ENCODE data around the gene DBR1.

GRCh38 chr3:138213398-138214085 is 38.8 kb upstream of the DBR1 start:
- TF ChIP-seq POLR2A (IDR thresholded peaks at IDR 0.05) = no peak
- TF ChIP-seq CTCF (IDR thresholded peaks at IDR 0.05) = no peak
- no peak for TF ChIP-seq EP300 (IDR thresholded peaks at IDR 0.05)
